Activated CD8-positive, alpha-beta memory T cell treated with anti-CD3 and anti-CD28 coated beads for 48 hours (primary cell): ENCODE results near the gene CMTR1.

Experiments
- DNase-seq, 3 experiments: peaks; one replicate each; pipeline ENCODE4 v3.0.0-alpha.2; 2020; ENCODE audit warnings: low read depth in 2 of 3, low spot score in 2 of 3

CMTR1 gene

GRCh38 chr6:37530297-37530696 is 97.3 kb downstream of the CMTR1 start:
- DNase-seq: no peak

DNA sequence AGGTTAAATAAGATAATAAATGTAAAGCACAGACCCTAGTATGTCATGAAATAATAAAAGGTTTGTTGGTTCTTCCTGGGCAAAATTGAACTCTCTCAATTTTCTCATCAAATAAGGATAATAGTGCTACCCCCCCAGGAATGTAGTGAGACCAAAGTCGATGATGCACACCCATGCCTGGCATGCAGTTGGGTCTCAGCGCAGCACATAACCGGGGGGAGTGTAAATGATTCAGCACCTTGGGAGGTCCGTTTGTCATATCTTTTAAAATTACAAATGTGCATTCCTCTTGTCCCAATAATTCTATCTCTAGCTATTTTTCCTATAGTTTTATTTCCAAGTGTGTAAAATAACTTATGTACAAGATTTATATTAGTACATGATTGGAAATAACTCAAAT is 98.0 kb downstream of the CMTR1 start:
- no peak for DNase-seq
